GM12874 (cell line): Measurements from ENCODE around the gene IKZF1.
A peak's percentile ranks its signal among the peaks of the same experiment; 100 is the strongest.

Experiments used
- CTCF ChIP-seq: IDR thresholded peaks from 2 replicates; pipeline ENCODE4 v1.5.1; 2011; ENCODE audit warnings: low read depth, mild to moderate bottlenecking, control low read depth, low read length, moderate library complexity; ENCODE audit not compliant: insufficient read depth

Gene IKZF1

GRCh38 chr7:50310361-50310760 lies 5.8 kb downstream of the IKZF1 start:
- TF ChIP-seq CTCF, result no peak

- TF ChIP-seq CTCF, result no peak
Measured at GRCh38 chr7:50310956-50311355, 6.4 kb downstream of the IKZF1 start.

- no peak for TF ChIP-seq CTCF
Measured at GRCh38 chr7:50312250-50313162, 8.0 kb downstream of the IKZF1 start.

GRCh38 chr7:50314836-50315592 lies 10.5 kb downstream of the IKZF1 start:
- TF ChIP-seq CTCF, result no peak

- peak; percentile 0; the same call in 1 of the 2 replicates for TF ChIP-seq CTCF
Measured at GRCh38 chr7:50315739-50316671, 11.5 kb downstream of the IKZF1 start.

GRCh38 chr7:50317221-50317678 lies 12.7 kb downstream of the IKZF1 start:
- TF ChIP-seq CTCF, result 0 out of 2 replicates have a peak, but pooled peaks have one; percentile 11
